Esophagus mucosa (tissue), 1 donor: Measurements from ENCODE around the gene HSPBAP1. TPM values are rescaled to one million over a fixed set of nuclear protein-coding genes. Genes with fewer than 3 reads are reported as not detected.
"Not testable (repeated sequence)": the region's sequence is repeated elsewhere in the genome, so short reads cannot be mapped to it uniquely, and the experiment has no call there.

ENCODE experiments used
- ATAC-seq: fragments of 200-7000 bp; cut with Tn5 transposase; one replicate; pipeline ENCODE4 v1.9.1; 2020
- total RNA-seq: library from RNA; stranded (reverse); gene quantifications from one replicate; pipeline ENCODE4 v1.2.4, GENCODE V29; 2023
- donor health status: DM: yes; HTN: yes; CAD: no.

Gene HSPBAP1
- total RNA-seq, 1 donor from 2014 or later: 3.3 TPM

GRCh38 chr3:122732682-122733525 is 60.7 kb downstream of the HSPBAP1 start:
- ATAC-seq: not testable (repeated sequence)

GRCh38 chr3:122730240-122730639 is 63.4 kb downstream of the HSPBAP1 start:
- ATAC-seq: no peak

GRCh38 chr3:122728756-122729514 is 64.7 kb downstream of the HSPBAP1 start:
- ATAC-seq: no peak

GRCh38 chr3:122728186-122728585 is 65.4 kb downstream of the HSPBAP1 start:
- no peak for ATAC-seq

- ATAC-seq: no peak
These were observed 65.9 kb downstream of the HSPBAP1 start for GRCh38 chr3:122727766-122728165.

- ATAC-seq: no peak
These were observed 66.3 kb downstream of the HSPBAP1 start for GRCh38 chr3:122727294-122727693.

GRCh38 chr3:122725106-122725505 is 68.5 kb downstream of the HSPBAP1 start:
- ATAC-seq: no peak

- ATAC-seq: no peak
These were observed 74.2 kb downstream of the HSPBAP1 start for GRCh38 chr3:122719273-122719921.

GRCh38 chr3:122716667-122717066 is 77.0 kb downstream of the HSPBAP1 start:
- no peak for ATAC-seq

GRCh38 chr3:122714273-122714672 is 79.4 kb downstream of the HSPBAP1 start:
- no peak for ATAC-seq

GRCh38 chr3:122710616-122711251 is 82.9 kb downstream of the HSPBAP1 start:
- not testable (repeated sequence) for ATAC-seq

- no peak for ATAC-seq
These were observed 88.3 kb downstream of the HSPBAP1 start for GRCh38 chr3:122705379-122705778.

- no peak for ATAC-seq
These were observed 93.4 kb downstream of the HSPBAP1 start for GRCh38 chr3:122700193-122700592.

GRCh38 chr3:122697952-122698620 is 95.5 kb downstream of the HSPBAP1 start:
- ATAC-seq: peak; percentile 93

GRCh38 chr3:122695927-122696561 is 97.6 kb downstream of the HSPBAP1 start:
- no peak for ATAC-seq

- ATAC-seq: no peak
These were observed 98.7 kb downstream of the HSPBAP1 start for GRCh38 chr3:122694966-122695365.

GRCh38 chr3:122692674-122693073 is 101.0 kb downstream of the HSPBAP1 start:
- no peak for ATAC-seq

GRCh38 chr3:122691195-122691594 is 102.4 kb downstream of the HSPBAP1 start:
- ATAC-seq: peak; percentile 53

- peak; percentile 83 for ATAC-seq
These were observed 103.5 kb downstream of the HSPBAP1 start for GRCh38 chr3:122690096-122690495.
